Neural cell (in vitro differentiated cells): Measurements from ENCODE around the gene KLHDC9.

ENCODE experiments used
- CTCF ChIP-seq: fragments of 450-650 bp; IDR thresholded peaks from 2 replicates; pipeline ENCODE4 v1.5.1; 2014; ENCODE audit warnings: antibody characterized with exemption, mild to moderate bottlenecking, moderate library complexity; ENCODE audit not compliant: poor library complexity, severe bottlenecking
- POLR2AphosphoS5 ChIP-seq: IDR thresholded peaks from 2 replicates; pipeline ENCODE4 v1.6.1; 2012
- TAF1 ChIP-seq: IDR thresholded peaks from 2 replicates; pipeline ENCODE4 v1.6.1; 2012; ENCODE audit warnings: low read depth

- no peak for TF ChIP-seq TAF1
- no peak for TF ChIP-seq POLR2AphosphoS5
- no peak for TF ChIP-seq CTCF
Observed at GRCh38 chr1:161089251-161089924, 8.8 kb upstream of the KLHDC9 start, which contains the start of gene NECTIN4.
